GM19239 (cell line): ENCODE data around the gene MLPH.

Experiments
- DNase-seq: peaks from one replicate; pipeline ENCODE4 v3.0.0; 2011; ENCODE audit warnings: low spot score; ENCODE audit not compliant: insufficient read length
- FAIRE-seq: peaks from 2 replicates; lab custom pipeline; 2011; peaks lifted over from hg19 to GRCh38; lab: Jason Lieb, UNC

Gene MLPH

GRCh38 chr2:237555560-237555959 lies 68.5 kb downstream of the MLPH start:
- FAIRE-seq = no peak
- DNase-seq = no peak

DNA sequence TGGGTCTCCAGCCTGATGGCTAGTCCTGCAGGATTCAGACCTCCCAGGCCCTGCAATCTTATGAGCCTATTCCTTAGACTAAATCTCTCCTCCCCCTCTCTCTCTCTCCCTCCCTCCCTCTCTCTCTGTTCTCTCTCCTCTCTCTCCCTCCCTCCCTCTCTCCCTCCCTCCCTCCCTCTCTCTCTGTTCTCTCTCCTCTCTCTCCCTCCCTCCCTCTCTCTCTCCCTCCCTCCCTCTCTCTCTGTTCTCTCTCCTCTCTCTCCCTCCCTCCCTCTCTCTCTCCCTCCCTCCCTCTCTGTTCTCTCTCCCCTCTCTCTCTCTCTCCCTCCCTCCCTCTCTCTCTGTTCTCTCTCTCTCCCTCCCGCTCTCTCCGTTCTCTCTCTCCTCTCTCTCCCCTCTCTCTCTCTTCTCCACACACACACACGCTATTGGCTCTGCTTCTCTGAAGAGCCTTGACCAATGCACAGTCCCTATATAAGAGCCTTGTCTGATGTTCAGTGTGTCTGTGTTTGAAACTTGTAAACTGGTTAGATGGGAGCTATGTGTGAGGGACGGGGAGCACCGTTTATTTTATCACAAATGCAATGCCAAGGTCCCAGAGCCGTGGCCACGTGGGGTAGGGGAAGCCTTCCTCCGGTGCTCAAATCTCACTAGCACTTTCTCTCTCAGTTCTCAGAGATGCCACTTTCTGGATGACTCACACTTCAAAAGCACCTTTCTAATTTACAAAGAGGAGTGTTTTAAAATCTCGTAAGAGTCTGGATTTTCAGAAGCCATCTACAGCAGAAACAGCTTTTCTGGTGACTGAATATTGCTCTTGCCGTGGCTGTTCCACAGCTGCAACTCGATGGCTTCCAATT lies 70.0 kb downstream of the MLPH start:
- DNase-seq (peak; percentile 70), FAIRE-seq (peak; percentile 76)

DNA sequence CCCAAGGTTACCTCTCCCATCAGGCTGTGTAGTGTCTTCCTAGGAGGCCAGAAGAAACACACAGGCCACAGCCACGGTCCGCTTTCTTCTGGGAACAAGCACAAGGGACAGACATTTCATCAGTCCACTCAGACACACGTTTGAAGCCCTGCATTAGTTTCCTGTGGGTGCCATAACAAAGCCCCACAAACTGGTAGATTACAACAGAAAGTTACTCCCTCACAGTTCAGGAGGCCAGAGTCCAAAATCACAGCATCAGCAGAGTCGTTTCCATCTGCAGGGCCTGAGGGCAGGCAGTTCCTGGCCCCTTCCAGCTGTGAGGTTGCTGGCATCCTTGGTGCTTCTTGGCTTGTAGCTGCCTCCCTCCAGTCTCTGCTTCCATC lies 70.6 kb downstream of the MLPH start:
- DNase-seq (no peak), FAIRE-seq (peak; percentile 18)

DNA sequence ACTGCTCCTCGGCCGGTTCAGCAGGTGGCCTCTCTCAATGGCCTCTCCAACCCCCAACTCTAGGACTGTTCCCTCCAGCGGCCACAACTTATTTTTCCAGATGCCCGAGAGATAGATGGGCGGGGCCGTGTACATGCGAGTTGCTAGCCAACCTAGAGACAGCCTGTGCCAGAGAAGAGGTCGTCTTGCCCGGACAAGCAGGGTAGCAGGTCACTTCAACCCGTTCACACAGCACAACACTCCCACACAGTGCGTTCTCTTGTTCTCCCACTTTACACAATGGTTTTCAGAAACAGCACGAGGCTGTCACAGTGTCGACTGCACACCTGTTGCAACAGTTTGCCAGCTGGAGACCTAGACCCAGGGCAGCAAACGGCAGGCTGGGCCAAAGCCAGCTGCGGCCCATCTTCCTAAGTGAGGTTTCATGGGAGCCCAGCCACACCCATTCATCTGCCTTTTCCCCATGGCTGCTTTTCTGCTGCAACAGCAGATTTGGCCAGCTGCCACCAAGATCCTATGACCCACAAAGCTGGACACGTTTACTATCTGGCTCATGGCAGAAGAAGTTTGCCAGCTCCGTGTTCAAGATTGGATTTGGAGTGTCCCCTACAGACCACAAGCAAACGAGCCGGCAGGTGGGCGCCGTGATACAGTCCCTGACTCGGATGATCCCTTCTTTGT lies 72.0 kb downstream of the MLPH start:
- FAIRE-seq (no peak), DNase-seq (no peak)

GRCh38 chr2:237561221-237561620 lies 74.2 kb downstream of the MLPH start:
- DNase-seq = no peak
- no peak for FAIRE-seq

GRCh38 chr2:237563816-237564215 lies 76.8 kb downstream of the MLPH start:
- no peak for DNase-seq
- FAIRE-seq = no peak

DNA sequence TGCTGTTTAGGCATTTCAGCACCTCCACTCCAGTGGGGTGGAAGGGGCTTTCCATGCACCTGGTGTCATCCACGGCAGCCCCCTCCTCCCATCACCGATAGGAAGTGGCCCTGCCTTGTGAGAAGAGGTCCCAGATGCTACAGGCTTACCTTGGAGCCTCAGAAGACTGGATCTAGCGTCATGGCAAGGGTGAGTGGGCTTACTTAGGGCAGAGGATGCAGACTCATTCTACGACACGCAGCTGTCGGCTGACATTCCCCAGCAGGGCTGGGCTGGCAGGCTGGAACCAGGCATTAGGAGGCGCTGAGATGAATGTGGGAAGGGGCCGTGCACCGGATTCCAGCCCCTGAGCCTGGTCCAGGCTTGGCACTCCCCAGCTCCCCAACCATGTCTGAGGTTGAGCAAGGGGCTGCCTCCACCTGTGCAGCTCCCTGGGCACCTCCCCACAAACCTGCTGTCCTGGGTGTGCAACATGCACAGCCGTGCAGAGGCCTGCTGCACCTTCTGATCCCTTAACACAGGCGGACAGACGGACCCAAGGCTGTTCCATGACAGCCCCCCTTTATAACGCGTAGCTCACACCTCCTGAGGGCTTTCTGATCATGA lies 77.6 kb downstream of the MLPH start:
- no peak for FAIRE-seq
- DNase-seq = no peak

DNA sequence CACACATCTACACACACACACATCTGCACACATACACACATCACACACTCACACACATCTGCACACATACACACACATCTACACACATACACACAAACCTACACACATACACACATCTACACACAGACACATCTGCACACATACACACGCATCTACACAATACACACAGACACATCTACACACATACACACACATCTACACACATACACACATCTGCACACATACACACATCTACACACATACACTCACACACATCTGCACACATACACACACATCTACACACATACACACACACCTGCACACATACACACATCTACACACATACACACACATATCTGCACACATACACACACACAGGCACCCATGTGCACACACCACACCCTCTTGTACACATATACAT lies 78.9 kb downstream of the MLPH start:
- DNase-seq = no peak
- peak; percentile 70 for FAIRE-seq

- no peak for DNase-seq
- FAIRE-seq = no peak
Observed at GRCh38 chr2:237566401-237567235, 79.6 kb downstream of the MLPH start, which contains the start of gene PRLH. Gene PRLH, plus strand, starts transcription at chr2:237566574. Its CDS starts 0 bp downstream, at chr2:237566574.

- no peak for FAIRE-seq
Observed at GRCh38 chr2:237567276-237568029, 80.4 kb downstream of the MLPH start.

DNA sequence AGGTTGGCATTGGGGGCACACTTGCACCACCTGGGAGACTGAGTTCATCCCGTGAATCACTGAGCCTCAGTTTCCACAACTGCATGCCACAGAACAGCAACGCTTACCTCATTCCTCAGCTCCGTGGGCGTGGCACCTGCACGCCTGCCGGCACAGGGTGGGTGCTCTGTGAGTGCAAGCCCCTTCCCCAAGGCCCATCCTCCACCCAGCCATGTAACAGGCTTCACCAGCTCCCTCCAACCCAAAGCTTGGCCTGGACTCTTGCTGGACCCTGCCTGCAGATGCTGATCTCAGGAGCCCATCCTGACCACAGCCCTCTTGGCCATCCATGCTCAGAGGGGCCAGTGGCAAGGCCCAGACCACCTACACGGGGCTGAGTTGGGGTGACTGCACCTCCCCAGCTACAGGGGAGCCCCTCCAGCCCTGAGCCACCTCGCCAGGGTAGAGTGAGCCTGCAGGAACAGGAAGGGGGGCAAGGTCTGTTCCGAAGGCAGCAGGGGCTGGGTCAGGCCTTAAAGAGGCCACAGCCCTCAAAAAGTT lies 81.1 kb downstream of the MLPH start:
- no peak for FAIRE-seq
- no peak for DNase-seq

More at GRCh38 chr2:237567276-237568029, 80.4 kb downstream of the MLPH start:
- DNase-seq = no peak

- FAIRE-seq (no peak), DNase-seq (no peak)
Observed at GRCh38 chr2:237569041-237569440, 82.0 kb downstream of the MLPH start.

DNA sequence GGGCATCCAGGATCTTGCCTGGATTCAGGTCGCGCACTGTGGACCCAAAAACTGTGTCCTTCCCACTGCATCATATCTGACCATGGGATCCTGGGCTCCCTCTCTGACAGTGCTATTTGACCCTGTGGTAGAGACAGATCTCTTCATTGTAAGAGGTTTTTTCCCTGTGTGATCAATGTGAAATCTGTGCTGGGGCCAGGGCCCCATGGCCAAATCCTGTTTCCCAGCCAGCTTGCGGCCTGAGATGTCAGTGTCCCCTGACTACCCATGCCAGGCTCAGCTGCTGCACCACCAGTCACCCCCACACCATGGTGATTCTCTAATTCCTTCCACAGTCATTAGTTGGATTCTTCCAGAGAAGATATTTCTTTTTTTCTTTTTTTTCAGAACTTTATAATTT lies 82.8 kb downstream of the MLPH start:
- DNase-seq (no peak), FAIRE-seq (no peak)

GRCh38 chr2:237570776-237571335 lies 83.8 kb downstream of the MLPH start:
- DNase-seq (no peak), FAIRE-seq (no peak)

- DNase-seq = no peak
- FAIRE-seq = no peak
Observed at GRCh38 chr2:237571551-237571950, 84.5 kb downstream of the MLPH start.

DNA sequence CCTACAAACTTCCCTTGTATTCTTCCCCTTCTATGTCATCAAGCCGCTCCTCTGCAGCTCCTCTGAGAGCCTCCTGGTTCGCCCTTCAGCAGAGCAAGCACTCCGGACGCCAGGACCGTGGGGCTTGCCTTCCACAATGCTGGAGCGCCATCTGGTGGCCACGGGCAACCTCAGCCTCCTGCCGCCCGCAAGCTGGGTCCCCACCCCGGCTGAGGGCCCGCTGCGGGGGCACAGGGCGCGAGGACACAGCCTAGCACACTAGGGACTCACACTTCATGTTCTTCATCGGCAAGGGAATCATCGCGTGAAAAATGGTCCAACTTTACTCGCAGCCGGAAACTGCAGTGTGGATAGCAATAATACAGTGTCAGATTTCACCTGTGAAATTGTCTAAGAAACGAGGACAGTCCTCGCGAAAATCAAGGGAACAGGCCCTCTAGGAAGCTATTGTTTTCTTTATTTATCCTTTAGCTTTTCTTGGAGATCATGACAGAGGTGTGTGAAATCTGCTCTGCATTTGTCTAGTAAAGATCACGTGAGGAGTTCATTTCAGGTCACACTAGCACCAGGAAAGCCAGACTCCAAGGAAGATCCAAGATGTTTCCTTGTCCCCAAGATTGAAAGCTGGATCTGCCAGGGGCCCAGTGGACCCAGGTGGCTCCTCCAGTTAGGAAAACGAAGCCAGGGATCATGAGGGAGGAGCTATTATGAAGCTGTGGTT lies 85.1 kb downstream of the MLPH start:
- DNase-seq = peak; percentile 99
- peak; percentile 92 for FAIRE-seq

DNA sequence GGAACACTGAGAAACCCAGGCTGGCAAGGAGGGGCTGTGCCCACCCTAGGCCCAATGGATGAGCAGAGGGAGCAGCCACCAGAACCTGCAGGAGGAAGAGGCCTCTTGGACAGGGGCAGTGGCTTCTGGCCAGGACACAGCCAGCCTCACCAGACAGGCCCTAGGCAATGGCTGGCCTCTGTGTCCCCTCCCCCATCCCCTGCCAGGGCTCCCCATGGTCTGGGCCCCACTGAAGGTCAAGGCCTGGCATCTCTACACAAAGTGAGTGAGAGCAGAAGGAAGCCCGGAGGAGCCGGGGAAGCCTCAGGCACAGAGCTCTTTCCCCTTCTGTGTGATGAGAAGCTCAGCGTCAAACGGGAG lies 85.7 kb downstream of the MLPH start:
- FAIRE-seq = no peak
- DNase-seq = no peak

GRCh38 chr2:237573721-237574415 lies 86.8 kb downstream of the MLPH start:
- DNase-seq = no peak
- no peak for FAIRE-seq
